Ishikawa (cell line): ENCODE measurements around the gene FURIN.

Experiments
- CEBPB ChIP-seq: IDR thresholded peaks from 2 replicates; pipeline ENCODE4 v1.6.1; 2012
- CREB1 ChIP-seq: IDR thresholded peaks from 2 replicates; pipeline ENCODE4 v1.6.1; 2012; ENCODE audit warnings: low read depth
- EGR1 ChIP-seq: IDR thresholded peaks from 2 replicates; pipeline ENCODE4 v1.6.1; 2012
- EP300 ChIP-seq: IDR thresholded peaks from 2 replicates; pipeline ENCODE4 v1.6.1; 2012; ENCODE audit warnings: borderline replicate concordance
- FOXM1 ChIP-seq: IDR thresholded peaks from 2 replicates; pipeline ENCODE4 v1.6.1; 2012; ENCODE audit warnings: low read depth, borderline replicate concordance
- MAX ChIP-seq: IDR thresholded peaks from 2 replicates; pipeline ENCODE4 v1.6.1; 2012
- NFIC ChIP-seq: IDR thresholded peaks from 2 replicates; pipeline ENCODE4 v1.6.1; 2012
- RAD21 ChIP-seq: IDR thresholded peaks from 2 replicates; pipeline ENCODE4 v1.6.1; 2012; ENCODE audit warnings: low read depth
- REST ChIP-seq: IDR thresholded peaks from 2 replicates; pipeline ENCODE4 v1.6.1; 2012; ENCODE audit warnings: low read depth, mild to moderate bottlenecking
- TAF1 ChIP-seq: IDR thresholded peaks from 2 replicates; pipeline ENCODE4 v1.6.1; 2012; ENCODE audit warnings: low read depth, mild to moderate bottlenecking
- TCF12 ChIP-seq: IDR thresholded peaks from 2 replicates; pipeline ENCODE4 v1.6.1; 2012; ENCODE audit warnings: low read depth
- TEAD4 ChIP-seq: IDR thresholded peaks from 2 replicates; pipeline ENCODE4 v1.6.1; 2012
- USF1 ChIP-seq: IDR thresholded peaks from 2 replicates; pipeline ENCODE4 v1.6.1; 2012
- YY1 ChIP-seq: IDR thresholded peaks from 2 replicates; pipeline ENCODE4 v1.6.1; 2012; ENCODE audit warnings: low read depth
- ZBTB7A ChIP-seq: IDR thresholded peaks from 2 replicates; pipeline ENCODE4 v1.6.1; 2012; ENCODE audit warnings: low read depth

Gene FURIN

GRCh38 chr15:90905306-90906180 is 37.2 kb downstream of the FURIN start:
- TF ChIP-seq FOXM1 (no peak), MAX (no peak), NFIC (no peak), TAF1 (no peak), USF1 (no peak), RAD21 (no peak), CEBPB (no peak), EGR1 (no peak), TCF12 (no peak), REST (no peak)

- TF ChIP-seq NFIC, result no peak
- TF ChIP-seq MAX, result no peak
- no peak for TF ChIP-seq CREB1
- TF ChIP-seq RAD21, result no peak
- no peak for TF ChIP-seq YY1
- TF ChIP-seq EP300, result no peak
- no peak for TF ChIP-seq TAF1
- TF ChIP-seq ZBTB7A, result no peak
- no peak for TF ChIP-seq TCF12
- no peak for TF ChIP-seq CEBPB
- no peak for TF ChIP-seq REST
- no peak for TF ChIP-seq EGR1
- TF ChIP-seq FOXM1, result no peak
- no peak for TF ChIP-seq TEAD4
- TF ChIP-seq USF1, result no peak
Measured at GRCh38 chr15:90906181-90906849, 37.9 kb downstream of the FURIN start.

- TF ChIP-seq EGR1, result no peak
- TF ChIP-seq NFIC, result no peak
- no peak for TF ChIP-seq REST
- no peak for TF ChIP-seq CREB1
- TF ChIP-seq RAD21, result no peak
- TF ChIP-seq CEBPB, result no peak
- TF ChIP-seq EP300, result no peak
- no peak for TF ChIP-seq TCF12
- TF ChIP-seq TEAD4, result no peak
- no peak for TF ChIP-seq YY1
- no peak for TF ChIP-seq USF1
- TF ChIP-seq ZBTB7A, result no peak
- no peak for TF ChIP-seq TAF1
- no peak for TF ChIP-seq MAX
- no peak for TF ChIP-seq FOXM1
Measured at GRCh38 chr15:90907051-90907660, 38.8 kb downstream of the FURIN start.
